Peyer's patch (tissue), 4 donors: Measurements from ENCODE around the gene KCNG1.

Experiments used
- CTCF ChIP-seq, 6 experiments: fragments of 450-650 bp in 4 of 6; fragments of 200-600 bp in 2 of 6; sonication (generic) in 1 of 6; IDR thresholded peaks; one replicate each; pipeline ENCODE4 v1.5.1; 2017 to 2019; ENCODE audit warnings: antibody characterized with exemption in 6 of 6, mild to moderate bottlenecking in 3 of 6, moderate library complexity in 1 of 6
- POLR2A ChIP-seq, 2 donors: fragments of 450-650 bp; IDR thresholded peaks; one replicate each; pipeline ENCODE4 v1.5.1; 2017; ENCODE audit warnings: antibody characterized with exemption in 2 of 2, mild to moderate bottlenecking in 2 of 2, moderate library complexity in 2 of 2

GRCh38 chr20:51016521-51016920, 6.4 kb downstream of the KCNG1 start:
- TF ChIP-seq CTCF (IDR thresholded peaks at IDR 0.05), result no peak
- no peak for TF ChIP-seq POLR2A (IDR thresholded peaks at IDR 0.05)
